ENCODE data around the gene POGZ.

POGZ gene

GRCh38 chr1:151368393-151369301 lies 90.6 kb downstream of the POGZ start:
- H3K4me1 ChIP-seq (ENCODE audit: insufficient read depth, low read length): peaks cover 9% of the 10 kb centered on the region
- H3K27me3 ChIP-seq (ENCODE audit: insufficient read depth, low read length, poor library complexity): no peaks in the 10 kb centered on the region
- H3K9me3 ChIP-seq (ENCODE audit: insufficient read depth, low read length, severe bottlenecking): no peaks in the 10 kb centered on the region
- no peak overlapping the region for H3K4me3 ChIP-seq (ENCODE audit: low read depth in 1 of 2, low read length in 2 of 2)
- no peaks in the 10 kb centered on the region for H3K36me3 ChIP-seq (ENCODE audit: insufficient read depth, low read length)
- H2AFZ ChIP-seq (ENCODE audit: low read depth, low read length): no peak overlapping the region; the same call in 1 of the 2 replicates
- no peak overlapping the region for H3K27ac ChIP-seq (ENCODE audit: low read length)
- H4K20me1 ChIP-seq (ENCODE audit: insufficient read depth, low read length): no peaks in the 10 kb centered on the region
- TF ChIP-seq CTCF (IDR thresholded peaks at IDR 0.05; ENCODE audit: borderline replicate concordance, extremely low read depth, low read length, poor library complexity, severe bottlenecking) (no peak), EZH2 (IDR thresholded peaks at IDR 0.05; ENCODE audit: borderline replicate concordance, low read depth, low read length, severe bottlenecking) (no peak)
- DNase-seq (no peak), ATAC-seq (ENCODE audit: insufficient read depth, low read depth) (no peak)
- no peak overlapping the region for H3K4me2 ChIP-seq (ENCODE audit: insufficient read depth, low read length)
- H3K79me2 ChIP-seq (ENCODE audit: insufficient read depth, low read length): no peaks in the 10 kb centered on the region
- no peak overlapping the region for H3K9ac ChIP-seq (ENCODE audit: low read depth, low read length)

DNA sequence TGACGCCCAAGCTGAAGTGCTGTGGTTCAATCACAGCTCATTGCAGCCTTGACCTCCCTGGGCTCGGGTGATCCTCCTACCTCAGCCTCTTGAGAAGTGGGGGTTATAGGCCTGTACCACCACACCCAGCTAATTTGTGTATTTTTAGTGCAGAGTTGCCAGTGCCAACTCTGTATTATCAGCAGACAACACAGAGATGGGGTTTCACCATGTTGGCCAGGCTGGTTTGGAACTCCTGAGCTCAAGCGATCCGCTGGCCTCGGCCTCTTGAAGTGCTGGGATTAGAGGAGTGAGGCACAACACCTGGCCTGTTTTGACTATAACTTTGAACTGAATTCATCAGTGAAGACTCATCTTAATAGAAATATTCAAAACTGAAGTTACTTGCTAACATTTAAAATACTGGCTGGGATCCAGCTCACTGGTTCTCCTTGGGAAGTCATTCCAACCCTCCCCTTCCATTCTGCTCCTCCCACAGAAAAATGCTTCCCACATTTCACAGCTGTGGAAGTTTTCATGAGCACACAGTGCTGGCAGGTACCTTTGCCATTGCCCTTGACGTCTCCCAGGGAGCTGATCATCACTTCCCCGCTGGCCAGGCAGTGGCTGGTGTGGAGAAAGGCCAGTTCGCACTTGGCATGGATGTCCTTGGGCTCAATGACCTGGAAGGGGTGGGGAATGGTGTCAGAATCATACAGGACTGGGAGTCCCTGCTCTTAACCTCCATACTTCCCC lies 91.5 kb downstream of the POGZ start:
- Histone ChIP-seq H3K4me3 (ENCODE audit: low read depth in 1 of 2, low read length in 2 of 2) (no peak overlapping the region), H3K36me3 (ENCODE audit: insufficient read depth, low read length) (no peaks in the 10 kb centered on the region), H3K4me1 (ENCODE audit: insufficient read depth, low read length) (peaks cover 9% of the 10 kb centered on the region), H3K9ac (ENCODE audit: low read depth, low read length) (no peak overlapping the region), H3K9me3 (ENCODE audit: insufficient read depth, low read length, severe bottlenecking) (peaks cover 6% of the 10 kb centered on the region), H4K20me1 (ENCODE audit: insufficient read depth, low read length) (no peaks in the 10 kb centered on the region), H2AFZ (ENCODE audit: low read depth, low read length) (no peak overlapping the region), H3K79me2 (ENCODE audit: insufficient read depth, low read length) (no peaks in the 10 kb centered on the region), H3K4me2 (ENCODE audit: insufficient read depth, low read length) (no peak overlapping the region), H3K27ac (ENCODE audit: low read length) (no peak overlapping the region), H3K27me3 (ENCODE audit: insufficient read depth, low read length, poor library complexity) (no peaks in the 10 kb centered on the region)
- TF ChIP-seq CTCF (IDR thresholded peaks at IDR 0.05; ENCODE audit: borderline replicate concordance, extremely low read depth, low read length, poor library complexity, severe bottlenecking) (no peak), EZH2 (IDR thresholded peaks at IDR 0.05; ENCODE audit: borderline replicate concordance, low read depth, low read length, severe bottlenecking) (no peak)
- ATAC-seq (ENCODE audit: insufficient read depth, low read depth) (no peak), DNase-seq (no peak)

DNA sequence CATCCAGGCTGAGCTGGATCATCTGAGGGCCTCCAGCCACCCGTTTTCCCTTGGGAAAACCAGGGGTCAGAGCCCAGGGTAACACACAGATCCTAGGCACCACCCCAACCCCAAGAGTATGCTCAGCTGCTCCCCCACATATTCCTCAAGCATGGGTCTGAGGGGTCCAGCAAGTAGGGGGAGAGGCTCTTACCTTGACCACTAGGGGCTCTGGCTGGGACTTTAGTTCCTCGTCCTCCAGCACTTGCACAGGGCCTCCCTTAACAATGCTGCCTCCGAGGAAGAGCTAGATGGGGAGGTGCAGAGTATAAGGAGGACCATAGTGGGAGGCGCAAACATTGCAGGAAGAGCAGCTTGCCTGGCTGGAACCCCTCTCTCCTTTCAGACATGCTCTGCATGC lies 94.3 kb downstream of the POGZ start:
- ATAC-seq (ENCODE audit: insufficient read depth, low read depth): no peak
- TF ChIP-seq CTCF (IDR thresholded peaks at IDR 0.05; ENCODE audit: borderline replicate concordance, extremely low read depth, low read length, poor library complexity, severe bottlenecking): peak; percentile 2
- TF ChIP-seq EZH2 (IDR thresholded peaks at IDR 0.05; ENCODE audit: borderline replicate concordance, low read depth, low read length, severe bottlenecking): no peak
- no peak overlapping the region for H3K4me2 ChIP-seq (ENCODE audit: insufficient read depth, low read length)

More for the DNA sequence above, 94.3 kb downstream of the POGZ start:
- H3K4me1 ChIP-seq (ENCODE audit: insufficient read depth, low read length): peaks cover 4% of the 10 kb centered on the region
- no peaks in the 10 kb centered on the region for H3K36me3 ChIP-seq (ENCODE audit: insufficient read depth, low read length)
- H3K27ac ChIP-seq (ENCODE audit: low read length): no peak overlapping the region
- H2AFZ ChIP-seq (ENCODE audit: low read depth, low read length): no peak overlapping the region
- H3K79me2 ChIP-seq (ENCODE audit: insufficient read depth, low read length): no peaks in the 10 kb centered on the region
- H4K20me1 ChIP-seq (ENCODE audit: insufficient read depth, low read length): no peaks in the 10 kb centered on the region
- H3K27me3 ChIP-seq (ENCODE audit: insufficient read depth, low read length, poor library complexity): no peaks in the 10 kb centered on the region
- H3K9me3 ChIP-seq (ENCODE audit: insufficient read depth, low read length, severe bottlenecking): peaks cover 20% of the 10 kb centered on the region
- DNase-seq: no peak
- H3K4me3 ChIP-seq (ENCODE audit: low read depth in 1 of 2, low read length in 2 of 2): no peak overlapping the region
- H3K9ac ChIP-seq (ENCODE audit: low read depth, low read length): no peak overlapping the region

Measured in DND-41 (cell line).